GM21447 (cell line): ENCODE results near the gene WNT5B.

ENCODE experiments used
- ATAC-seq: cut with Tn5 transposase; IDR thresholded peaks from one replicate; pipeline ENCODE4 v1.9.1; 2021; ENCODE audit not compliant: unreplicated experiment

WNT5B gene

DNA sequence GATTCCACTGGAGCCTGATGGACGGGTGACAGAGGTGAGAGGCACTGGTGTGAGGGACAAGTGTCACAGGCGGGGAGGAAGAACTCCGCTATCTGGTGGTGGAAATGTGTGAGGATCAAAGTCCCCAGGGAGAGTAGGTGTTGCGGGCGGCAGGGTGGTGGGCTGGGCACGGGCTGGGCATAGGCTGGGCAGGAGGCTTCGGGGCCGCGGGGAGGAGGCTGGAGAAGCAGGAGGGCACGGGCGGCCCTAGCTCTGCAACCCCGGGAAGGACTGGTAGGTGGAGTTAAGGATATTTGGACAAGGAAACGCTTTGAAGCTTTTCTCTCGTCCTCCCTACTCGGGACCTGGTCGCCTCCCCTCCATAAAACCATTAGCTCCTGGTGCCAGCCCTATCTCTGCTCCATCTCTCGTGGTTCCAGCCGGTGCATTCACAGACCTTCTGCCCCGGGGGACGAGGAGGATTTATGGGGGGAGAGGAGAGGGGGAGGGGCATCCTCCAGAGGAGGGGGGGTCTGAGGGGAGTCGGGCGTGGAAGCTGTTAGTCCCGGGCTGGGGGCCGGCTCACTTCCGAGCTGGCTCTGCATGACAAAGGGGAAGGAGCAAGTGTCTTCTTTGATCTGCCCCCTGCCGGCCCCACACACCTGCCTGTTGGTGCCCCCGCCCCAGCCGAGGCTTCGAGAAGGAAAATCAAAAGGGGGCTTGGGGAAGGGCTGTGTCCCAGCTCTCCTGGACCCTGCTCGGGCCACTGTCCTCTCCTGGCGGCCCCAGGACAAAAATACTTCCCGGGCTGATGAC is 504 bp downstream of the WNT5B start:
- no peak for ATAC-seq

- ATAC-seq = no peak
Measured at GRCh38 chr12:1630133-1630826, 1.2 kb downstream of the WNT5B start.

DNA sequence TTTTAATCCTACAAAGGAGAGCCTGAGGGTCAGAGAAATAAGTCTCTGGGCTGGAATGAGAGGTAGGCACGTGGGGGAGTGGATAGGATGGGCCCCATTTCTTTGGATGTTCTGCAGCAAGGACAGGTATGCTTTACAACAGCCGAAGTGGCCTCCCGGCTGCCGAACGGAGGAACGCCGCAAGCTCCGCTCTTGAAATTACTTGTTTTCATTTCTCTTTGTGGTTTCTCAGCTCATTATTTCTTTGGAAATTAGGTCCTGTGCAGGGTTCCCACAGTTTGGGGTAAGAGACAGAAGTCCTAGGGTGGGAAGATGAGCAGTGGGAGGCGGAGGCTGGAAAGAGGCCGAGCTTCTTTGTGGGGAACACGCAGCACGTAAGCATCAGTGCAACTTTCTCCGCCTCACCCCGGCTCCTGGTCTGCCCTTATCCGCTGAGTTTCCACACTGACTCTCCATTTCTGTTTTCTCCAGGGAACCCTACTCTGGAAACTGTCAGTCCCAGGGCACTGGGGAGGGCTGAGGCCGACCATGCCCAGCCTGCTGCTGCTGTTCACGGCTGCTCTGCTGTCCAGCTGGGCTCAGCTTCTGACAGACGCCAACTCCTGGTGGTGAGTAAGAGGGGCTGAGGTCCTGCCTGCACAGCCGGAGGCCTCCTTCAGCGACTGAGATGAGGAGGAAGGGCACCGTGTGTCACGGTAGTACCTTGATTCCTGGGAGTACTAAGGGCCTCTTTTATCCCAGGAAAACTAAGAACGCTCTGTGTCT is 2.0 kb downstream of the WNT5B start:
- ATAC-seq = no peak

- ATAC-seq = no peak
Measured at GRCh38 chr12:1632702-1633101, 3.7 kb downstream of the WNT5B start.

DNA sequence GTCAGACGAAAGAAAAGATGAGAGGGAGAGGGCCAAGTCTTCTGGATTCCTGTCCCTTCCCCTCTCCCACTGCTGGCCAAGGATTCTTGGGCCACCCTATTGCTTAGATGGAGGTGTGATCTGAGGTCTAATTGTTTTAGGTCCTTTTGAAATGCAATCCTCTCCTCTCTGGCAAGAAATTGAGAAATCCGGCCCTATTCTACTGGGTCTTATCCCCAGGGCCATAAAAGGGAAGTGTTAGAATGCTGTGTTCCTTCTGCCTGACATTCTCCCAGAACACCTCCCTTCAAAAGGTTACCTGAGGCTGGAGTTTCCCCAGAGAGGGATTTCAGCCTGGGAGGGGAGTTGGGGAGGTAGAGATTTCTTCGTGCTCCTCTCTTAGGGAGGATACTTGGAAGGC is 4.4 kb downstream of the WNT5B start:
- no peak for ATAC-seq

GRCh38 chr12:1634149-1634548 is 5.1 kb downstream of the WNT5B start:
- ATAC-seq = no peak

- no peak for ATAC-seq
Measured at GRCh38 chr12:1634590-1635191, 5.7 kb downstream of the WNT5B start.

DNA sequence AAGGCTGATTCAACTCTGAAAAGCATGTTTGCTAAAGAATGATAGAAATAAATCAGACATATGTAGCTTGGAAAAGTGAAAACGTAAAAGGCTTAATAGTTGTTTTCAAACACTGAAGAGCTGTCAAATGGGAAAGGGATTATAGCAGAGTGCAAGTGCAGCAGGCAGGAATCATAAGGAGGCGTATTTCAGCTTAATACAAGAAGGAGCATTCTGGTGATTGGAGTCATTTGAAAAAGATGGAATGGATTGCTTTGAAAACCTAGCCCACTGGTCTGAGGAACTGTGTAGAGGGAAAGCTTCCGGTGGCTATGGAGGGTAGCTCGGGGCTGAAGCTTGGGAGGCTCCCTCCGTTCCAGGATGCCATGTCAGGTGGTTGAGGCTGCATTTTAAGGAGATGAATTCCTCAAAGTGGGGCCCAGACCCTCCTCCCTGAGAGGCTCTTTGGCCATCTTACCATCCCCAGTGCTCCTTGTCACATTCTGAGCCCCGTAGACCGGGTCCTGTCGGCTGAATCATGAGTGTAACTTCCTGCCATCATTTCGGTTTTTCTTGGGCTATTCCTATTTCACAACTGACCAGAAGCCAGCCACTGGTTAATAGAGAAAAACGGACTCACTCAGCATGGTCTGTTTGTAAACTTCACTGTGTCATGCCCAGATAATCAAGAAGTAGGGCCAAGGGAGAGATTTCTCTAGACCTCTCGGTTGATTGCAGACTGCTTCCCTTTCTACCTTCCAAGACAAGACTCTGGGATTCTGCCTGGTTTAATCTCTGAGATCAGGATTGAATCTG is 6.5 kb downstream of the WNT5B start:
- ATAC-seq = no peak

DNA sequence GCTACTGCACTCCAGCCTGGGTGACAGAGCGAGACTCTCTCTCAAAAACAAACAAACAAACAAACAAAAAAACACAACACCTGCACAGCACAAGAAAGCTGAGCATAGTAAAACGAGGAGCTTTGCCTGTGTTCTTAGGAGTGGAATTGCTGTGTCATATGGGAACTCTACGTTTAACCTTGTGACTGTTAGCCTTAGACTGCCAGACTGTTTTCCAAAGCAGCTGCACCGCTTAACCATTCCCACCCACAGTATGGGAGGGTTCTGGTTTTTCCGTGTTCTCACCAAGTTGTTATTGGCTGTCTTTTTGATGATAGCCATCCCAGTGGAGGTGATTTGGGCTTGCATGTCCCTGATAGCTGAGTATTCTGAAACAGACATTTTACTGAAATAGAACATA is 9.2 kb downstream of the WNT5B start:
- ATAC-seq = no peak

- ATAC-seq = no peak
Measured at GRCh38 chr12:1639538-1639937, 10.5 kb downstream of the WNT5B start.

GRCh38 chr12:1640328-1641234 is 11.6 kb downstream of the WNT5B start:
- no peak for ATAC-seq

GRCh38 chr12:1642513-1642912 is 13.5 kb downstream of the WNT5B start:
- no peak for ATAC-seq

GRCh38 chr12:1643043-1643442 is 14.0 kb downstream of the WNT5B start:
- ATAC-seq = no peak

- no peak for ATAC-seq
Measured at GRCh38 chr12:1643905-1644533, 15.0 kb downstream of the WNT5B start.

GRCh38 chr12:1644534-1645438 is 15.8 kb downstream of the WNT5B start:
- no peak for ATAC-seq

DNA sequence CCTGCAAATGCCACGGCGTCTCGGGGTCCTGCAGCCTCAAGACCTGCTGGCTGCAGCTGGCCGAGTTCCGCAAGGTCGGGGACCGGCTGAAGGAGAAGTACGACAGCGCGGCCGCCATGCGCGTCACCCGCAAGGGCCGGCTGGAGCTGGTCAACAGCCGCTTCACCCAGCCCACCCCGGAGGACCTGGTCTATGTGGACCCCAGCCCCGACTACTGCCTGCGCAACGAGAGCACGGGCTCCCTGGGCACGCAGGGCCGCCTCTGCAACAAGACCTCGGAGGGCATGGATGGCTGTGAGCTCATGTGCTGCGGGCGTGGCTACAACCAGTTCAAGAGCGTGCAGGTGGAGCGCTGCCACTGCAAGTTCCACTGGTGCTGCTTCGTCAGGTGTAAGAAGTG is 16.8 kb downstream of the WNT5B start:
- ATAC-seq = no peak

DNA sequence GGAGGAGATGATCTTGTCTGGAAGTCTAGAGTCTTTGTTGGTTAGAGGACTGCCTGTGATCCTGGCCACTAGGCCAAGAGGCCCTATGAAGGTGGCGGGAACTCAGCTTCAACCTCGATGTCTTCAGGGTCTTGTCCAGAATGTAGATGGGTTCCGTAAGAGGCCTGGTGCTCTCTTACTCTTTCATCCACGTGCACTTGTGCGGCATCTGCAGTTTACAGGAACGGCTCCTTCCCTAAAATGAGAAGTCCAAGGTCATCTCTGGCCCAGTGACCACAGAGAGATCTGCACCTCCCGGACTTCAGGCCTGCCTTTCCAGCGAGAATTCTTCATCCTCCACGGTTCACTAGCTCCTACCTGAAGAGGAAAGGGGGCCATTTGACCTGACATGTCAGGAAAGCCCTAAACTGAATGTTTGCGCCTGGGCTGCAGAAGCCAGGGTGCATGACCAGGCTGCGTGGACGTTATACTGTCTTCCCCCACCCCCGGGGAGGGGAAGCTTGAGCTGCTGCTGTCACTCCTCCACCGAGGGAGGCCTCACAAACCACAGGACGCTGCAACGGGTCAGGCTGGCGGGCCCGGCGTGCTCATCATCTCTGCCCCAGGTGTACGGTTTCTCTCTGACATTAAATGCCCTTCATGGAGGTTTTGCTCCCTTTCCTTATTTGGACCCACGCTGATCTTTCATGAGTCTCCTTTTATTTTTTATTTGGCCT is 17.7 kb downstream of the WNT5B start:
- no peak for ATAC-seq

- ATAC-seq = no peak
Measured at GRCh38 chr12:1647285-1647669, 18.2 kb downstream of the WNT5B start.
